Stimulated activated CD4-positive, alpha-beta T cell treated with anti-CD3 and anti-CD28 coated beads, Interleukin-1b, Interleukin-23, amount 100 ng/mL, for 1 hour (primary cell): ENCODE data around the gene CCN5.
"Not testable (repeated sequence)": the region's sequence is repeated elsewhere in the genome, so short reads cannot be mapped to it uniquely, and the experiment has no call there.

ENCODE experiments used
- DNase-seq, 2 donors: peaks; one replicate each; pipeline ENCODE4 v3.0.0-alpha.2; 2020; ENCODE audit warnings: low read depth in 2 of 2

The CCN5 gene

GRCh38 chr20:44758247-44759101, 43.3 kb downstream of the CCN5 start:
- no peak for DNase-seq

GRCh38 chr20:44759595-44759994, 44.4 kb downstream of the CCN5 start:
- DNase-seq, result no peak

- DNase-seq, result no peak
Measured at GRCh38 chr20:44761423-44761822, 46.3 kb downstream of the CCN5 start.

- DNase-seq, result no peak
Measured at GRCh38 chr20:44762466-44763140, 47.4 kb downstream of the CCN5 start.

GRCh38 chr20:44763798-44764197, 48.6 kb downstream of the CCN5 start:
- DNase-seq, result not testable (repeated sequence)

GRCh38 chr20:44765091-44765490, 49.9 kb downstream of the CCN5 start:
- DNase-seq, result no peak

- no peak for DNase-seq
Measured at GRCh38 chr20:44765701-44766347, 50.7 kb downstream of the CCN5 start.

GRCh38 chr20:44768256-44768655, 53.1 kb downstream of the CCN5 start:
- DNase-seq, result no peak

- DNase-seq, result no peak
Measured at GRCh38 chr20:44768854-44769480, 53.8 kb downstream of the CCN5 start.

- DNase-seq, result no peak
Measured at GRCh38 chr20:44769481-44769863, 54.3 kb downstream of the CCN5 start.

GRCh38 chr20:44770484-44771171, 55.5 kb downstream of the CCN5 start:
- no peak for DNase-seq

GRCh38 chr20:44771172-44771535, 56.0 kb downstream of the CCN5 start:
- DNase-seq, result no peak

GRCh38 chr20:44772636-44773035, 57.5 kb downstream of the CCN5 start:
- no peak for DNase-seq

GRCh38 chr20:44773070-44773829, 58.1 kb downstream of the CCN5 start:
- no peak for DNase-seq

- no peak for DNase-seq
Measured at GRCh38 chr20:44776980-44777379, 61.8 kb downstream of the CCN5 start.
